GM18519 (cell line): ENCODE data around the gene ANK3.

ENCODE experiments used
- ATAC-seq: cut with Tn5 transposase; IDR thresholded peaks from one replicate; pipeline ENCODE4 v1.9.1; 2021; ENCODE audit warnings: mild to moderate bottlenecking, moderate library complexity; ENCODE audit not compliant: unreplicated experiment, low FRiP score

ANK3 gene

GRCh38 chr10:60114765-60115586 lies 274.7 kb downstream of the ANK3 start:
- ATAC-seq = peak; percentile 82

- ATAC-seq = no peak
These were observed 278.9 kb downstream of the ANK3 start for GRCh38 chr10:60110739-60111138.

- ATAC-seq = no peak
These were observed 282.2 kb downstream of the ANK3 start for GRCh38 chr10:60107308-60107976.

- no peak for ATAC-seq
These were observed 284.4 kb downstream of the ANK3 start for GRCh38 chr10:60105295-60105695.

- no peak for ATAC-seq
These were observed 287.9 kb downstream of the ANK3 start for GRCh38 chr10:60101821-60102220.

- peak; percentile 47 for ATAC-seq
These were observed 289.5 kb downstream of the ANK3 start for GRCh38 chr10:60099998-60100747.

GRCh38 chr10:60098677-60099601 lies 290.7 kb downstream of the ANK3 start:
- ATAC-seq = no peak

GRCh38 chr10:60096761-60097513 lies 292.7 kb downstream of the ANK3 start:
- ATAC-seq = no peak

- ATAC-seq = peak; percentile 62
These were observed 296.4 kb downstream of the ANK3 start for GRCh38 chr10:60093317-60093716.

GRCh38 chr10:60086862-60087261 lies 302.8 kb downstream of the ANK3 start:
- ATAC-seq = peak; percentile 77

- ATAC-seq = no peak
These were observed 303.3 kb downstream of the ANK3 start for GRCh38 chr10:60086421-60086820.

- no peak for ATAC-seq
These were observed 306.8 kb downstream of the ANK3 start for GRCh38 chr10:60082744-60083344.

- ATAC-seq = no peak
These were observed 307.3 kb downstream of the ANK3 start for GRCh38 chr10:60082341-60082740.

- ATAC-seq = peak; percentile 90
These were observed 315.7 kb downstream of the ANK3 start for GRCh38 chr10:60073781-60074656.

- no peak for ATAC-seq
These were observed 316.3 kb downstream of the ANK3 start for GRCh38 chr10:60073397-60073780.

GRCh38 chr10:60069311-60069710 lies 320.4 kb downstream of the ANK3 start:
- ATAC-seq = no peak

- ATAC-seq = no peak
These were observed 339.3 kb downstream of the ANK3 start for GRCh38 chr10:60050366-60050765.

- no peak for ATAC-seq
These were observed 341.6 kb downstream of the ANK3 start for GRCh38 chr10:60048091-60048501.
